Left ventricle myocardium inferior (tissue), 1 donor: ENCODE data around the gene MRFAP1L1. TPM values are rescaled to one million over a fixed set of nuclear protein-coding genes. Genes with fewer than 3 reads are reported as not detected.
A peak's percentile ranks its signal among the peaks of the same experiment; 100 is the strongest.

ENCODE experiments used
- DNase-seq: peaks from one replicate; pipeline ENCODE4 v3.0.0-alpha.2; 2020
- H3K27ac ChIP-seq: fragments of 200-600 bp; replicated peaks from 2 replicates; pipeline ENCODE4 v1.8.0; 2021
- H3K27me3 ChIP-seq: fragments of 200-600 bp; 2 replicates; pipeline ENCODE4 v1.8.0; 2021; ENCODE audit warnings: low read depth
- H3K36me3 ChIP-seq: fragments of 200-600 bp; 2 replicates; pipeline ENCODE4 v1.8.0; 2021
- H3K4me1 ChIP-seq: fragments of 200-600 bp; 2 replicates; pipeline ENCODE4 v1.8.0; 2021
- H3K4me3 ChIP-seq: fragments of 200-600 bp; 2 replicates; pipeline ENCODE4 v1.8.0; 2021; ENCODE audit warnings: mild to moderate bottlenecking, moderate library complexity
- H3K9me3 ChIP-seq: fragments of 200-600 bp; replicated peaks from 2 replicates; pipeline ENCODE4 v1.8.0; 2021
- CTCF ChIP-seq: fragments of 200-600 bp; IDR thresholded peaks from 2 replicates; pipeline ENCODE4 v1.8.0; 2021; ENCODE audit warnings: antibody characterized with exemption, mild to moderate bottlenecking, borderline replicate concordance
- intact Hi-C: fragments of 100-400 bp; cut with micrococcal nuclease; formaldehyde crosslinking; loops from one replicate; pipeline ENCODE4 v1.11.0; 2022
- total RNA-seq: library from RNA; stranded (reverse); fragmentation: NEBNext Ultra II Directional; extraction: Animal tissue kit (Norgen Biotek cat#: 25700); gene quantifications from one replicate; pipeline ENCODE4 v1.2.1, GENCODE V29; 2021
- donor health status: DM: no; HTN: yes; CAD: no; lungs with severe emphysema.

Gene MRFAP1L1
- total RNA-seq, 1 donor from 2014 or later: 41.5 TPM

GRCh38 chr4:6672131-6672530 is 37.5 kb downstream of the MRFAP1L1 start:
- Histone ChIP-seq H3K9me3 (no peaks in the 10 kb centered on the region), H3K27ac (no peak overlapping the region), H3K4me3 (no peak overlapping the region), H3K27me3 (no peaks in the 10 kb centered on the region), H3K36me3 (peaks cover 12% of the 10 kb centered on the region), H3K4me1 (peaks cover 34% of the 10 kb centered on the region)
- TF ChIP-seq CTCF: no peak
- intact Hi-C loops: no loop called here
- DNase-seq: no peak

- no peak for TF ChIP-seq CTCF
- intact Hi-C loops: no loop called here
- Histone ChIP-seq H3K4me3 (no peak overlapping the region), H3K4me1 (peaks cover 29% of the 10 kb centered on the region), H3K36me3 (peaks cover 12% of the 10 kb centered on the region), H3K27me3 (no peaks in the 10 kb centered on the region), H3K27ac (no peak overlapping the region), H3K9me3 (no peaks in the 10 kb centered on the region)
- no peak for DNase-seq
These were observed 38.0 kb downstream of the MRFAP1L1 start for GRCh38 chr4:6671648-6672047.

- DNase-seq: no peak
- no peak for TF ChIP-seq CTCF
- intact Hi-C loops: no loop called here
- peaks cover 22% of the 10 kb centered on the region for H3K27me3 ChIP-seq
- H3K36me3 ChIP-seq: peaks cover 6% of the 10 kb centered on the region
- no peaks in the 10 kb centered on the region for H3K9me3 ChIP-seq
- no peak overlapping the region for H3K27ac ChIP-seq
- H3K4me3 ChIP-seq: no peak overlapping the region
- H3K4me1 ChIP-seq: peaks cover 17% of the 10 kb centered on the region
These were observed 41.3 kb downstream of the MRFAP1L1 start for GRCh38 chr4:6668391-6668790.

GRCh38 chr4:6665320-6665654 is 44.4 kb downstream of the MRFAP1L1 start:
- intact Hi-C loops: no loop called here
- TF ChIP-seq CTCF: no peak
- Histone ChIP-seq H3K27ac (no peak overlapping the region), H3K36me3 (peaks cover under 1% of the 10 kb centered on the region), H3K27me3 (peaks cover 35% of the 10 kb centered on the region), H3K4me3 (no peak overlapping the region), H3K9me3 (no peaks in the 10 kb centered on the region), H3K4me1 (peaks cover 13% of the 10 kb centered on the region)
- no peak for DNase-seq

GRCh38 chr4:6663596-6664393 is 45.9 kb downstream of the MRFAP1L1 start:
- intact Hi-C loops: no loop called here
- H3K27me3 ChIP-seq: peaks cover 46% of the 10 kb centered on the region
- no peak overlapping the region for H3K27ac ChIP-seq
- no peaks in the 10 kb centered on the region for H3K9me3 ChIP-seq
- no peak for DNase-seq
- no peaks in the 10 kb centered on the region for H3K36me3 ChIP-seq
- H3K4me3 ChIP-seq: peak overlapping the region; percentile 64
- peaks cover 17% of the 10 kb centered on the region for H3K4me1 ChIP-seq
- no peak for TF ChIP-seq CTCF
